MM.1S (cell line): ENCODE measurements around the gene TREX2.

Experiments
- DNase-seq: peaks from one replicate; pipeline ENCODE4 v3.0.0-alpha.2; 2015
- H2AFZ ChIP-seq: fragments of 300-600 bp; sonication (generic); 2 replicates; pipeline ENCODE4 v1.6.0; 2016; ENCODE audit warnings: antibody characterized with exemption, low read length
- H3F3A ChIP-seq: fragments of 300-600 bp; sonication (generic); 2 replicates; pipeline ENCODE4 v1.6.1; 2016; ENCODE audit warnings: mild to moderate bottlenecking, antibody characterized with exemption, low read length, moderate library complexity, mixed read lengths; ENCODE audit not compliant: insufficient read depth
- H3K27ac ChIP-seq: fragments of 300-600 bp; sonication (generic); 2 replicates; pipeline ENCODE4 v1.5.1; 2016; ENCODE audit warnings: mild to moderate bottlenecking, low read length
- H3K27me3 ChIP-seq: fragments of 300-600 bp; sonication (generic); replicated peaks from 2 replicates; pipeline ENCODE4 v1.6.0; 2016; ENCODE audit warnings: low read length; ENCODE audit not compliant: insufficient read depth
- H3K36me3 ChIP-seq: fragments of 300-600 bp; sonication (generic); replicated peaks from 2 replicates; pipeline ENCODE4 v1.6.1; 2016; ENCODE audit warnings: mild to moderate bottlenecking, low read length, mixed read lengths; ENCODE audit not compliant: insufficient read depth
- H3K4me1 ChIP-seq: fragments of 300-600 bp; sonication (generic); 2 replicates; pipeline ENCODE4 v1.6.1; 2016; ENCODE audit warnings: low read length, mixed read lengths
- H3K4me2 ChIP-seq: fragments of 300-600 bp; sonication (generic); 2 replicates; pipeline ENCODE4 v1.6.0; 2016; ENCODE audit warnings: low read depth, low read length
- H3K4me3 ChIP-seq: fragments of 300-600 bp; sonication (generic); 2 replicates; pipeline ENCODE4 v1.5.1; 2016; ENCODE audit warnings: low read length, mixed read lengths
- H3K79me2 ChIP-seq: fragments of 300-600 bp; sonication (generic); 2 replicates; pipeline ENCODE4 v1.6.1; 2016; ENCODE audit warnings: mixed run types, low read length, mixed read lengths
- H3K9ac ChIP-seq: fragments of 300-600 bp; sonication (generic); 2 replicates; pipeline ENCODE4 v1.6.1; 2016; ENCODE audit warnings: low read length, mixed read lengths
- H3K9me2 ChIP-seq: fragments of 300-600 bp; sonication (generic); replicated peaks from 2 replicates; pipeline ENCODE4 v1.6.1; 2016; ENCODE audit warnings: mild to moderate bottlenecking, low read length, mixed read lengths; ENCODE audit not compliant: insufficient read depth
- H3K9me3 ChIP-seq: fragments of 300-600 bp; sonication (generic); replicated peaks from 2 replicates; pipeline ENCODE4 v1.6.1; 2016; ENCODE audit warnings: mild to moderate bottlenecking, low read length, mixed read lengths; ENCODE audit not compliant: insufficient read depth
- H4K20me1 ChIP-seq: fragments of 300-600 bp; sonication (generic); 2 replicates; pipeline ENCODE4 v1.6.1; 2016; ENCODE audit warnings: mild to moderate bottlenecking, low read length, moderate library complexity, mixed read lengths; ENCODE audit not compliant: insufficient read depth
- CTCF ChIP-seq: fragments of 300-600 bp; sonication (generic); IDR thresholded peaks from 2 replicates; pipeline ENCODE4 v1.5.1; 2016; ENCODE audit warnings: antibody characterized with exemption, low read length, mixed read lengths
- EZH2 ChIP-seq: fragments of 300-600 bp; sonication (generic); optimal IDR thresholded peaks from 2 replicates; pipeline ENCODE3; 2017; ENCODE audit warnings: low read depth, mild to moderate bottlenecking, antibody characterized with exemption, low read length, mixed read lengths
- EZH2phosphoT487 ChIP-seq: fragments of 300-600 bp; sonication (generic); IDR thresholded peaks from 2 replicates; pipeline ENCODE4 v1.6.1; 2018; ENCODE audit warnings: antibody characterized with exemption, low read length

TREX2 gene

GRCh38 chrX:153426204-153426603 lies 19.7 kb downstream of the TREX2 start:
- TF ChIP-seq EZH2phosphoT487 (no peak), EZH2 (no peak), CTCF (no peak)
- no peaks in the 10 kb centered on the region for H3K4me1 ChIP-seq
- H2AFZ ChIP-seq, result no peak overlapping the region
- H4K20me1 ChIP-seq, result no peaks in the 10 kb centered on the region
- H3F3A ChIP-seq, result no peaks in the 10 kb centered on the region
- no peaks in the 10 kb centered on the region for H3K9me2 ChIP-seq
- no peaks in the 10 kb centered on the region for H3K27me3 ChIP-seq
- H3K4me2 ChIP-seq, result no peak overlapping the region
- DNase-seq, result no peak
- H3K4me3 ChIP-seq, result no peak overlapping the region
- H3K9me3 ChIP-seq, result no peaks in the 10 kb centered on the region
- no peak overlapping the region for H3K9ac ChIP-seq
- H3K79me2 ChIP-seq, result no peaks in the 10 kb centered on the region
- no peaks in the 10 kb centered on the region for H3K36me3 ChIP-seq
- no peak overlapping the region for H3K27ac ChIP-seq

GRCh38 chrX:153423652-153424051 lies 22.2 kb downstream of the TREX2 start:
- Histone ChIP-seq H2AFZ (no peak overlapping the region), H3K36me3 (no peaks in the 10 kb centered on the region), H3K27ac (no peak overlapping the region), H3K4me1 (no peaks in the 10 kb centered on the region), H3K9me3 (no peaks in the 10 kb centered on the region), H3K4me2 (no peak overlapping the region), H3K79me2 (no peaks in the 10 kb centered on the region), H3K27me3 (no peaks in the 10 kb centered on the region), H3K9ac (no peak overlapping the region), H3F3A (no peaks in the 10 kb centered on the region), H3K4me3 (no peak overlapping the region), H3K9me2 (no peaks in the 10 kb centered on the region), H4K20me1 (no peaks in the 10 kb centered on the region)
- DNase-seq, result no peak
- no peak for TF ChIP-seq EZH2
- TF ChIP-seq CTCF, result no peak
- TF ChIP-seq EZH2phosphoT487, result no peak

- H4K20me1 ChIP-seq, result no peaks in the 10 kb centered on the region
- no peak overlapping the region for H2AFZ ChIP-seq
- no peak for DNase-seq
- no peaks in the 10 kb centered on the region for H3K4me1 ChIP-seq
- H3K9me3 ChIP-seq, result no peaks in the 10 kb centered on the region
- no peaks in the 10 kb centered on the region for H3K79me2 ChIP-seq
- H3K9ac ChIP-seq, result no peak overlapping the region
- no peaks in the 10 kb centered on the region for H3K27me3 ChIP-seq
- H3K36me3 ChIP-seq, result no peaks in the 10 kb centered on the region
- no peaks in the 10 kb centered on the region for H3F3A ChIP-seq
- TF ChIP-seq EZH2, result no peak
- TF ChIP-seq EZH2phosphoT487, result no peak
- no peak for TF ChIP-seq CTCF
- H3K27ac ChIP-seq, result no peak overlapping the region
- no peak overlapping the region for H3K4me3 ChIP-seq
- no peak overlapping the region for H3K4me2 ChIP-seq
- no peaks in the 10 kb centered on the region for H3K9me2 ChIP-seq
These were observed 24.0 kb downstream of the TREX2 start for GRCh38 chrX:153421856-153422255.
